Measurements from ENCODE around the gene C9orf152.

DNA sequence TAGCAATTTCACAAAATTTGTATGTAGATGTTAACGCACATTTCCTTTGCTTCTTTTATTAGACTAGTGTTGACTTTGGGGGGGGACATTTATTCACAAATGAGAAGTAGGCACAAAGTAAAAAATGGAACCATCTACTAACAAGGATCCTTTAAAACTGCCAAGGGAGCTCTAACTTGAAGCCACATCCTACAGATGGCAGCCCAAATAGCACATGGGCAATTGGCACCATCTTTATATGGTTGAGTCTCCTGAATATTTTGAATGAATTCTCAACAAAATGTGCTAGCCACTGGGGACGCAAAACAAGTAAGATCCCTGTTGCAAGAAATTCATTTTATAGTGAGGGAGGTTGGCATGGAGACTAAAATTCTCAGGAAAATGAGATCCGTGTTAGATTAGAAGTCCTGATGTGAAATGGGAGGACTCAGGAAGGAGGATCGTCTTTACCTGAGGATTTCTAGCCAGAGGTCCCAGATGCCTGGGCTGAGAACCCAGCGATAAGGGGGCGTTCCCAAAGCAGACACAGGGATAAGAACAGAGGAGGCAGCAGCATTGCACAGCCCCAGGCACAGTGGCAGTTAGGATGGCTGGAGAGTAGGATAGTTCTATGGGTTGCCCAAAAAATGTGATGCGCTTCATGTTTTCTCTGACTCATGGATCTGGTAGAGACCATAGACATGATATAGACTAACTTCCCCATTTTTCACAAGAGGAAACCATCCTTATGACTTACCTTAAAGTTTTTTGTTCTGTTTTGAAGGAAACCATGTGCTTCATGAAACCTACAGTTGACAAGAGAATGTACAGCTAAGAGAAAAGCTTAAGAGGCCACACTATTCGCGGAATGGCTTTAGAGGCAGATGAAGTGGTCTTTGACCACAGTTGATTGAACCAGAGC, 37.4 kb downstream of the C9orf152 start:
- TF ChIP-seq, protein P1, sequence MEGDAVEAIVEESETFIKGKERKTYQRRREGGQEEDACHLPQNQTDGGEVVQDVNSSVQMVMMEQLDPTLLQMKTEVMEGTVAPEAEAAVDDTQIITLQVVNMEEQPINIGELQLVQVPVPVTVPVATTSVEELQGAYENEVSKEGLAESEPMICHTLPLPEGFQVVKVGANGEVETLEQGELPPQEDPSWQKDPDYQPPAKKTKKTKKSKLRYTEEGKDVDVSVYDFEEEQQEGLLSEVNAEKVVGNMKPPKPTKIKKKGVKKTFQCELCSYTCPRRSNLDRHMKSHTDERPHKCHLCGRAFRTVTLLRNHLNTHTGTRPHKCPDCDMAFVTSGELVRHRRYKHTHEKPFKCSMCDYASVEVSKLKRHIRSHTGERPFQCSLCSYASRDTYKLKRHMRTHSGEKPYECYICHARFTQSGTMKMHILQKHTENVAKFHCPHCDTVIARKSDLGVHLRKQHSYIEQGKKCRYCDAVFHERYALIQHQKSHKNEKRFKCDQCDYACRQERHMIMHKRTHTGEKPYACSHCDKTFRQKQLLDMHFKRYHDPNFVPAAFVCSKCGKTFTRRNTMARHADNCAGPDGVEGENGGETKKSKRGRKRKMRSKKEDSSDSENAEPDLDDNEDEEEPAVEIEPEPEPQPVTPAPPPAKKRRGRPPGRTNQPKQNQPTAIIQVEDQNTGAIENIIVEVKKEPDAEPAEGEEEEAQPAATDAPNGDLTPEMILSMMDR (CRISPR knock-in tag; IDR thresholded peaks at IDR 0.05): no peak
- no peak for TF ChIP-seq MEF2D (CRISPR knock-in tag; IDR thresholded peaks at IDR 0.05)
- TF ChIP-seq SIN3A (IDR thresholded peaks at IDR 0.05; ENCODE audit: borderline replicate concordance, low read depth, low read length): no peak
- TF ChIP-seq MEIS1 (CRISPR knock-in tag; IDR thresholded peaks at IDR 0.05; ENCODE audit: borderline replicate concordance): no peak
- TF ChIP-seq HNRNPK (IDR thresholded peaks at IDR 0.05; ENCODE audit: low read depth, low read length, poor library complexity, severe bottlenecking): no peak
- TF ChIP-seq ZNF343 (CRISPR knock-in tag; IDR thresholded peaks at IDR 0.05): no peak
- TF ChIP-seq RARG (CRISPR knock-in tag; IDR thresholded peaks at IDR 0.05; ENCODE audit: low read depth): no peak
- no peak for TF ChIP-seq ZNF234 (CRISPR knock-in tag; conservative IDR thresholded peaks at IDR 0.05)
- no peak for TF ChIP-seq FOSL2 (CRISPR knock-in tag; IDR thresholded peaks at IDR 0.05)
- TF ChIP-seq, protein P2, sequence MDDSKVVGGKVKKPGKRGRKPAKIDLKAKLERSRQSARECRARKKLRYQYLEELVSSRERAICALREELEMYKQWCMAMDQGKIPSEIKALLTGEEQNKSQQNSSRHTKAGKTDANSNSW (CRISPR knock-in tag; IDR thresholded peaks at IDR 0.05; ENCODE audit: borderline replicate concordance): no peak
- TF ChIP-seq ZFX (CRISPR knock-in tag; IDR thresholded peaks at IDR 0.05; ENCODE audit: low read depth): no peak
- TF ChIP-seq, protein P3, sequence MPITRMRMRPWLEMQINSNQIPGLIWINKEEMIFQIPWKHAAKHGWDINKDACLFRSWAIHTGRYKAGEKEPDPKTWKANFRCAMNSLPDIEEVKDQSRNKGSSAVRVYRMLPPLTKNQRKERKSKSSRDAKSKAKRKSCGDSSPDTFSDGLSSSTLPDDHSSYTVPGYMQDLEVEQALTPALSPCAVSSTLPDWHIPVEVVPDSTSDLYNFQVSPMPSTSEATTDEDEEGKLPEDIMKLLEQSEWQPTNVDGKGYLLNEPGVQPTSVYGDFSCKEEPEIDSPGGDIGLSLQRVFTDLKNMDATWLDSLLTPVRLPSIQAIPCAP (CRISPR knock-in tag; IDR thresholded peaks at IDR 0.05; ENCODE audit: low read depth): no peak
- TF ChIP-seq ARNT (IDR thresholded peaks at IDR 0.05): no peak
- TF ChIP-seq, protein P4, sequence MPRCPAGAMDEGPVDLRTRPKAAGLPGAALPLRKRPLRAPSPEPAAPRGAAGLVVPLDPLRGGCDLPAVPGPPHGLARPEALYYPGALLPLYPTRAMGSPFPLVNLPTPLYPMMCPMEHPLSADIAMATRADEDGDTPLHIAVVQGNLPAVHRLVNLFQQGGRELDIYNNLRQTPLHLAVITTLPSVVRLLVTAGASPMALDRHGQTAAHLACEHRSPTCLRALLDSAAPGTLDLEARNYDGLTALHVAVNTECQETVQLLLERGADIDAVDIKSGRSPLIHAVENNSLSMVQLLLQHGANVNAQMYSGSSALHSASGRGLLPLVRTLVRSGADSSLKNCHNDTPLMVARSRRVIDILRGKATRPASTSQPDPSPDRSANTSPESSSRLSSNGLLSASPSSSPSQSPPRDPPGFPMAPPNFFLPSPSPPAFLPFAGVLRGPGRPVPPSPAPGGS (CRISPR knock-in tag; IDR thresholded peaks at IDR 0.05): no peak

Measured in HepG2 (cell line).